Hepatocyte (in vitro differentiated cells): Measurements from ENCODE around the gene WFDC10B. TPM values are rescaled to one million over a fixed set of nuclear protein-coding genes. Genes with fewer than 3 reads are reported as not detected.
"Not testable (repeated sequence)": the region's sequence is repeated elsewhere in the genome, so short reads cannot be mapped to it uniquely, and the experiment has no call there.

Experiments used
- DNase-seq: peaks from one replicate; pipeline ENCODE4 v3.0.0-alpha.2; 2016; ENCODE audit warnings: low spot score
- H2AFZ ChIP-seq: fragments of 200-600 bp; sonication (generic); 2 replicates; pipeline ENCODE4 v1.6.0; 2016; ENCODE audit warnings: antibody characterized with exemption, mild to moderate bottlenecking
- H3K27ac ChIP-seq: fragments of 200-600 bp; sonication (generic); 2 replicates; pipeline ENCODE4 v1.5.1; 2016; ENCODE audit warnings: mild to moderate bottlenecking
- H3K27me3 ChIP-seq: fragments of 200-600 bp; sonication (generic); 2 replicates; pipeline ENCODE4 v1.6.1; 2016
- H3K36me3 ChIP-seq: fragments of 200-600 bp; sonication (generic); replicated peaks from 2 replicates; pipeline ENCODE4 v1.5.1; 2016; ENCODE audit warnings: low read depth; ENCODE audit not compliant: insufficient read depth
- H3K4me1 ChIP-seq: fragments of 200-600 bp; sonication (generic); 2 replicates; pipeline ENCODE4 v1.5.1; 2016; ENCODE audit warnings: mild to moderate bottlenecking, moderate library complexity; ENCODE audit not compliant: insufficient read depth
- H3K4me2 ChIP-seq: fragments of 200-600 bp; sonication (generic); 2 replicates; pipeline ENCODE4 v1.6.0; 2016
- H3K4me3 ChIP-seq: fragments of 200-600 bp; sonication (generic); 2 replicates; pipeline ENCODE4 v1.5.1; 2016; ENCODE audit warnings: mild to moderate bottlenecking
- H3K79me2 ChIP-seq: fragments of 200-600 bp; sonication (generic); 2 replicates; pipeline ENCODE4 v1.6.0; 2017; ENCODE audit warnings: mild to moderate bottlenecking
- H3K9me2 ChIP-seq: fragments of 200-600 bp; sonication (generic); replicated peaks from 2 replicates; pipeline ENCODE4 v1.6.0; 2017; ENCODE audit warnings: mild to moderate bottlenecking; ENCODE audit not compliant: insufficient read depth
- H3K9me3 ChIP-seq: fragments of 200-600 bp; sonication (generic); 2 replicates; pipeline ENCODE4 v1.5.1; 2016; ENCODE audit warnings: low read depth, mild to moderate bottlenecking
- H4K20me1 ChIP-seq: fragments of 200-600 bp; sonication (generic); 2 replicates; pipeline ENCODE4 v1.6.0; 2016; ENCODE audit warnings: mild to moderate bottlenecking; ENCODE audit not compliant: insufficient read depth, poor library complexity, severe bottlenecking
- CTCF ChIP-seq: fragments of 200-600 bp; sonication (generic); IDR thresholded peaks from 2 replicates; pipeline ENCODE4 v1.5.1; 2016; ENCODE audit warnings: antibody characterized with exemption, mild to moderate bottlenecking; ENCODE audit not compliant: poor library complexity
- EZH2 ChIP-seq: fragments of 200-600 bp; sonication (generic); IDR thresholded peaks from 2 replicates; pipeline ENCODE4 v1.6.1; 2016; ENCODE audit warnings: antibody characterized with exemption, mild to moderate bottlenecking, borderline replicate concordance
- EZH2phosphoT487 ChIP-seq: fragments of 200-600 bp; sonication (generic); IDR thresholded peaks from one replicate; pipeline ENCODE4 v1.6.1; 2018; ENCODE audit warnings: antibody characterized with exemption, mild to moderate bottlenecking, low read depth, moderate library complexity; ENCODE audit not compliant: unreplicated experiment, severe bottlenecking
- WGBS: methylation state at CpG from one replicate; pipeline ENCODE4 v1.1.6; 2016; ENCODE audit warnings: low lambda C conversion rate; ENCODE audit errors: missing lambda C conversion rate; 5-methylcytosine and 5-hydroxymethylcytosine counted together
- polyA plus RNA-seq: library from polyadenylated mRNA; unstranded; fragments of >200 nt; fragmentation: Nextera tagmentation; extraction: Ambion mirVana; gene quantifications from 2 replicates; pipeline ENCODE4 v1.2.1, GENCODE V29; 2016
- total RNA-seq: library from RNA; depleted of rRNA; stranded (reverse); fragments of >200 nt; gene quantifications from 2 replicates; pipeline ENCODE4 v1.2.3, GENCODE V29; 2014

The WFDC10B gene
- total and polyA plus RNA-seq, 2 experiments from 2014 or later, result 1.9 to 2.6 TPM

DNA sequence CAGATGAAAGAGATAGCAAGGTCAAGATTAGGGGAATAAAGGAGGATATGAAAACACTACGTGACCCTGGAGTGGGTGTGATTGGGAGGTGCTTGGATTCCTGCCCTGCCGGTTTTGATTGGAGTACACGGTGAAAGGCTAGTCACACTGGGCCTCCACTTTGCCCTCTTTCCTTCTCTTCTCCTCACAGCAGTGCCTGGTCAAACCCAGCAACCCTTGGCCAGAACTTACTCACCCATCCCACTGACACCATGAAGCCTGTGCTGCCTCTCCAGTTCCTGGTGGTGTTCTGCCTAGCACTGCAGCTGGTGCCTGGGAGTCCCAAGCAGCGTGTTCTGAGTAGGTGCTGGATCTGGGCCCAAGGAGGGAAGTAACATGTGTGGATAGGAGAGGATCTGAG is 2.9 kb downstream of the WFDC10B start, which contains the start of gene WFDC13:
TSS of gene WFDC13 (plus strand) at position 166 of the 400 bp plus-strand sequence. CDS start at position 252, 86 bp downstream.
- H3K79me2 ChIP-seq, result no peaks in the 10 kb centered on the region
- 83% methylated on average over 4 of the region's 4 CpGs for WGBS
- no peak for DNase-seq

DNA sequence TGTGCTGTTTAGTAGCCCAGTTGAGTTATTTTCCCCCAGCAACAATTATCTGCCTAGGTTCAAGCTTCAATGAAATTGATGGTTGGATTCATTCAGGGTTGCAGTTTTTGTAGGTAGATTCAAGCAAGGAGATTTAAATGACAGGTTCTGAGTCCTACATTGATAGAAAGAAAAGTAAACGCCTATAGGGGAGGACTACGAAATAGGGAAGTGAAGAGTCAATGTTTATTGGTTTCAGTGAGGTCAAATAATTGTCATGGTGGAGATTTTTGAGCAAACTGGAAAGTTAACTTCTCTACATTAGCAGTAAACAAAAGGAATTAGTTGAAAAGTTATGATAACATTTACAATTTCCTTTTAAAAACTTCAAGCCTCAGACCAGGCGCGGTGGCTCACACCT is 3.7 kb downstream of the WFDC10B start:
- no peaks in the 10 kb centered on the region for H3K79me2 ChIP-seq
- H3K27me3 ChIP-seq, result no peaks in the 10 kb centered on the region
- no peaks in the 10 kb centered on the region for H3K36me3 ChIP-seq
- WGBS, result 68% methylated on average over 4 of the region's 4 CpGs
- TF ChIP-seq EZH2phosphoT487, result no peak
- no peak for TF ChIP-seq EZH2
- TF ChIP-seq CTCF, result no peak
- H3K27ac ChIP-seq, result no peak overlapping the region
- H3K4me1 ChIP-seq, result no peaks in the 10 kb centered on the region
- DNase-seq, result no peak
- H3K9me2 ChIP-seq, result no peaks in the 10 kb centered on the region
- H4K20me1 ChIP-seq, result no peaks in the 10 kb centered on the region
- H3K9me3 ChIP-seq, result no peaks in the 10 kb centered on the region
- H3K4me2 ChIP-seq, result no peak overlapping the region
- H2AFZ ChIP-seq, result no peak overlapping the region
- H3K4me3 ChIP-seq, result no peak overlapping the region

More for the DNA sequence above, 2.9 kb downstream of the WFDC10B start, which contains the start of gene WFDC13:
- no peaks in the 10 kb centered on the region for H3K9me2 ChIP-seq
- H4K20me1 ChIP-seq, result no peaks in the 10 kb centered on the region
- no peaks in the 10 kb centered on the region for H3K9me3 ChIP-seq
- no peaks in the 10 kb centered on the region for H3K27me3 ChIP-seq
- no peak within 1 kb of the TSS for H3K27ac ChIP-seq
- no peak within 1 kb of the TSS for H3K4me3 ChIP-seq
- H3K4me1 ChIP-seq, result no peaks in the 10 kb centered on the region
- no peak within 1 kb of the TSS for H2AFZ ChIP-seq
- no peak within 1 kb of the TSS for H3K4me2 ChIP-seq
- H3K36me3 ChIP-seq, result no peaks in the 10 kb centered on the region
- TF ChIP-seq EZH2 (no peak), CTCF (no peak)

DNA sequence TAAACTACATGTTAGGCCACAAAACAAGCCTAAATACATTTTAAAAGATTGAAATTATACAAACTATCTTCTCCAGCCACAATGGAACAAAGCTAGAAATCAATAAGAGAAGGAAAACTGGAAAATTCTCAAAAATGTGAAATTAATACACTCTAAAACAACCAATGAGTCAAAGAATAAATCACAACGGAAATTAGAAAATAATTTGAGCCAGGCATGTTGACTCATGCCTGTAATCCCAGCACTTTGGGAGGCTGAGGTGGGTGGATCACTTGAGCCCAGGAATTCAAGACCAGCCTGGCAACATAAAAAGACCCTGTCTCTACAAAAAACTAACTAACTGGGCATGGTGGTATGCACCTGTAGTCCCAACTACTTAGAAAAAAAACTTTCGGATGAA is 9.3 kb downstream of the WFDC10B start:
- H3K4me3 ChIP-seq, result no peak overlapping the region
- no peak for DNase-seq
- H3K79me2 ChIP-seq, result no peaks in the 10 kb centered on the region
- no peaks in the 10 kb centered on the region for H3K9me2 ChIP-seq
- no peaks in the 10 kb centered on the region for H3K27me3 ChIP-seq
- WGBS, result 94% methylated on average over 2 of the region's 2 CpGs
- H3K9me3 ChIP-seq, result no peaks in the 10 kb centered on the region
- H3K4me1 ChIP-seq, result no peaks in the 10 kb centered on the region
- H3K36me3 ChIP-seq, result no peaks in the 10 kb centered on the region
- no peak overlapping the region for H3K27ac ChIP-seq
- TF ChIP-seq EZH2phosphoT487, result no peak
- TF ChIP-seq EZH2, result no peak
- no peak for TF ChIP-seq CTCF
- H4K20me1 ChIP-seq, result no peaks in the 10 kb centered on the region
- no peak overlapping the region for H2AFZ ChIP-seq
- no peak overlapping the region for H3K4me2 ChIP-seq

DNA sequence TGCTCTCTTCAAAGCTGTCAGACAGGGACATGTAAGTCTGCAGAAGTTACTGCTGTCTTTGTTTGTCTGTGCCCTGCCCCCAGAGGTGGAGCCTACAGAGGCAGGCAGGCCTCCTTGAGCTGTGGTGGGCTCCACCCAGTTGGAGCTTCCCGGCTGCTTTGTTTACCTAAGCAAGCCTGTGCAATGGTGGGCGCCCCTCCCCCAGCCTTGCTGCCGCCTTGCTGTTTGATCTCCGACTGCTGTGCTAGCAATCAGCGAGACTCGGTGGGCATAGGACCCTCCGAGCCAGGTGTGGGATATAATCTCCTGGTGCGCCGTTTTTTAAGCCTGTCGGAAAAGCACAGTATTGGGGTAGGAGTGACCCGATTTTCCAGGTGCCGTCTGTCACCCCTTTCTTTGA is 11.5 kb downstream of the WFDC10B start:
- H3K4me2 ChIP-seq, H3K79me2 ChIP-seq, H2AFZ ChIP-seq, H3K36me3 ChIP-seq, H3K27me3 ChIP-seq, H3K9me2 ChIP-seq, H3K27ac ChIP-seq, H3K9me3 ChIP-seq, H3K4me1 ChIP-seq, DNase-seq, H4K20me1 ChIP-seq, H3K4me3 ChIP-seq: not testable (repeated sequence)
- WGBS, result 85% methylated on average over 11 of the region's 12 CpGs
